CD4-positive, alpha-beta T cell treated with Interleukin-17A for 4 hours (primary cell): Measurements from ENCODE around the gene SMIM22.

ENCODE experiments used
- DNase-seq: peaks from one replicate; pipeline ENCODE4 v3.0.0-alpha.2; 2020; ENCODE audit warnings: mixed read lengths

The SMIM22 gene

DNA sequence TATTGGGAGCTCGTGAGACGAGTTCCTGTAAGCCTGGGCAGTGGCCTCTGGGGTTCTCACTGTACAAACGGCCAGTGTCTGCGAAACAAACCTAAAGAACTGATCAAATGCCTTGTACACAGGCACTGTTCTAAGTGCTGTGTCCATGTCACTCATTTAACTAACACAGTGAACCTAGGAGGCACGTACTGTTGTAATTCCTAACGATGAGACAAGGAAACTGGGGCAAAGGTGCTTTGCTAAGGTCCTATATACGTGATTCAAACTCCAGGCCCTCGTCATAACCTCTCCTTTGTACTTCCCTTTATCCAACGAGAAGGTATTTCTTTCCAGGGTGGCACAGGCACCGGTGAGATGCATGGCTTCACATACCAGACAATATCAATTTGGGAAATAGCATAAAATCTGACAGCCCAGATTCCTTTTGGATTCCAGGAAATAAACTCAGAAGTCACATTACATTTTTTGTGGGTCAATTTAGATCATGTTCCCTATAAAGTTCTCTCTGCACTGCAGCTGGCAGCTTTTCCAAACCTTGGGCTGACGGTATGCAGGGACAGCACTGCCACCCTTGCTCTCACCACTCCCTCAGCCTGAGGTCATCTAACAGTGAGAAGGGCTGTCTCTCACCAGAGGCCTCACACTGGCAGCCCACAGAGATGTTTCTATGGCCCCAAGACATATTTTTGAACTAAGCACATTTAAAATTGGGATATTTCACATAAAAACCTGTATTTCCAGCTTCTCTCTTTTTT is 33.6 kb downstream of the SMIM22 start:
- DNase-seq = no peak

DNA sequence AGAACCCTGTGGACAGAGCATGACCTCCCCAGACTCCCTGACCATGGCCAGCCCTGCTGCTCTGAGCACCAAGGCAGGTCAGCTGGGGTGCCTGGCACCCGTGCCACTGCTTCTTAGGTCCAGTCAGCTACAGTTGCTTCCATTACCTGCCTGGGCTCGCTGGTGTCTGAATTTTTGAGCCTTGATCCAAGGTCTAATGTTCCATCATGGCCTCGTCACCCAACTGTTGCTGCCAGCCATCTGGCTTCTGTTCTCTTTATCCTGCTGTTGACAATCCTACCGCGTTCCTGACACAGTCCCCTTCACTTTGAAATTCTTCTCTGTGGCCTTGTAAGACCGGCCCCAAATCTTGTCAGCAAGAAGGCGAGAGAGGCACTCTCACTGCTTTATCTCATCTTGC is 35.2 kb downstream of the SMIM22 start:
- no peak for DNase-seq

DNA sequence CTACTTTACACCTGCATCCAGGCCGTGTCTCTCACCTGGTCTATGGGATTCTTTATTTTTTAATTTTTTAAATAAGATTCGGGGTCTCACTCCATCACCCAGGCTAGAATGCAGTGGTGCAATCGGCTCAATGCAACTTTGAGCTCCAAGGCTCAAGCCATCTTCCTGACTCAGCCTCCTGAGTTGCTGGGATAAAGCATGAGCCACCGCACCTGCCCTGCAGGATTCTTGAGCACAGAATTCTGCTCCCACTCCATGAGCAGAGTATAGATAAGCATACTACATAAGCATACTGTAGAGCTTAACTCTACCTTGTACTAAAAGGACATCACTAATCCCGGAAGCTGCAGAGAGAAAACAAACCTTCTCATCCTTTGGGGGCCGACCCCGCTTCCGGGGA is 36.4 kb downstream of the SMIM22 start:
- DNase-seq = no peak

DNA sequence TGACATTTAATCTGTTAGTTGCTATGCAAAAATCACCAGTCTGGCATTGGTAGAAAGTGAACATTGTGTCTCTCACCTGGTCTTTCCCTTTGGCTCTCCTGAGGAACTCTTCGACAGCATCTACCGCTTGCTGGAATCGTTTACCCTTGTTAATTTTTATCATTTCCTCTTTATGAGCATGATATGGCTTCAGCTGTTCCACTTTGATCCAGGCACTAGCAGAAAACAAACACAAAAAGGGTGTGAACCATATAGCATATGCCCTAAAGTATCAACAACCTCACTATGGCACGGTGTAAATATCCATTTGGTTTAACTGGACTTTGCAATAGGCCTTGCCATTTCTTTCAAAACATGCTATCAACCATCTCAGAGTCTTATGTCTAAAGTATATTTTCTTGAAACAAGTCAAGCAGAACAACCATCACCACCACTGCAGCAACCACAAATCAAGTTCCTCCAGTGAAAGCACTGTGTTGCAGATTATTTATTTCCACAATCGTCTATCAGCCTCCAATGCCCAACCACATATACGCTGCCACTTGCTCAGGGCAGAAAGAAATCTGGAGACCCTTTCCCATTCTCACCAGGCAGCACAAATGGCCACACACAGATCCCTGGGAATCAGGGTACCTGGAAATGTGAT is 37.7 kb downstream of the SMIM22 start:
- no peak for DNase-seq

DNA sequence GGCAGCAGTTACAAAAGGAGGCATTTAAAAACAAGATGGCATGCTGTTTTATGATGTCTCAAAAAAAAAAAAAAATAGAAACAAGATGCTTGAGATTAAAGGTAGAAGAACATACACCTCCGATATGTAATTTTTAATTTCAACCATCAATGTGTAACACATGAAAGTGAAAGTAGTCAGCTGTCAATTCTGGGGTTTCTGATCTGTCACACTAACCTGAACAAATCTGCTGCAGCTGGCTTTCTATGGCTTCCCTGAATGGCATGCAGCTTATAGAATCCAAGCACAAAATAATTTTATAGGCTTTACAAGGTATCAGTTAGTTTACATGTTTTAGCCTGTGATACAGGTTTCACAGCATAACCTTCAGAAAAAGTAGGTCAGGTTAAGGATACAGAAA is 38.4 kb downstream of the SMIM22 start:
- DNase-seq = no peak

DNA sequence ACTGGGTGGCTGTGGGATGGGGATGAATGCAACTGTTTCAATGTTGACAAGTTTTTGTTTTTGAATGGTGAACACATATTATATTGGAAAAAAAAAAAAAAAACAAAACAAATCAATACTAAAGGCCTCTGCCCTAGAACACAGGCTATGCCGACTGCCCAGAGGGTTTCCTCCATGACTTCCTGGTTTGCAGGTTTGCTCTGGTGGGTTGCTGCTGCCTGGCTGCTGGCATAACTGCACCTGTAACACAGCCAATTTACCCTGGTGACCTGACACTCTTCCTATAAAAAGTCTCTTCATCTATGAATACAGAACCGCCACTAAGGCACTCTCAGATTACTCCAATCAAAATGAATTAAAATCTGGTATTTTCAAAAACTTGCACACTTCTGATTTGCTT is 41.6 kb downstream of the SMIM22 start:
- DNase-seq = no peak

DNA sequence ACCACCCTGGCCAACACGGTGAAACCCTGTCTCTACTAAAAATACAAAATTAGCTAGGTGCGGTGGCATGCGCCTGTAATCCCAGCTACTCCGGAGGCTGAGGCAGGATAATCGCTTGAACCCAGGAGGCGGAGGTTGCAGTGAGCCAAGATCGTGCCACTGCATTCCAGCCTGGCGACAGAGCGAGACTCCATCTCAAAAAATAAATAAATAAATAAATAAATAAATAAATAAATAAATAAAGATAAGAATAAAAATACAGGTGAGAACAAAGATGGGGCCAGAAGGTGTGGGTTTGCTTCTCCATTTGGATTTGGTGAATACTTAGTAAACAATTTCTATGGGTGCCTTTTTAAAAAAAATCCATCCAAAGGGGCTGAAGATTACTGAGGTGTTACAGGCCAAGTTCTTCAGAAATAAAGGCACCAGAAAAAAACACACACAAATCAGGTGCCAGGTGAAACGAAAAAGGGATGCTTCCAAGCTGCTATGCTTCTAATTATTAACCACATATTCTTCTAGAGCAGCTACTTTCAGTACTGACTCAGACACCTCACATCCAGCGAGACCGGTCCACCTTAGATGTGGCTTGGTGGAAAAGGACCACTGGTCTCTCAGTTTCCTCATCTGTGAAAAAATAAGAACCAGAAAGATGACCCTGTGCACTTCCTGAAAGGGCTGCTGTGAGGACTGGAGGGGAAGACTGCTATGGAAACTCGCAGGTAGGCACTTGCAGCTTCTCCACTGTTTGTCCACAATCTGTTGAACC is 42.7 kb downstream of the SMIM22 start:
- no peak for DNase-seq

DNA sequence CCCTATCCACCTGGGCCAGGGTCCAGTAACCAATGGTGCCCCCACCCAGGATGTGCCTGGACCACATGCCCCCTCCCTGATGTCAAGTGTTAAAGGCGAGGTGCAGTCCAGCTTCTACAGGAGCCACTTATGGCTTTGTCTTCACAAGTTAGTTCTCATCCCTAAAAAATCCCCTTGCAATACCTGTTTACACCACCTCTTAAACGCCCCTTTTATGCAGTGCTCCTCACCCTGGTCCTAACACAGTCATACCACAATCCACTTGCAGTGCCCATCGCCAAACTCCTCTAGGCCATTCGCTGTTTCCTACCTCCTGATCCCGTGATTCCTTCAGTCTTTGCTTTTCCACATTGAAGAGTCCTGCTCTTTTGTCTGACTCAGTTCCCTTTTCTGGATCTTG is 44.8 kb downstream of the SMIM22 start:
- DNase-seq = no peak

DNA sequence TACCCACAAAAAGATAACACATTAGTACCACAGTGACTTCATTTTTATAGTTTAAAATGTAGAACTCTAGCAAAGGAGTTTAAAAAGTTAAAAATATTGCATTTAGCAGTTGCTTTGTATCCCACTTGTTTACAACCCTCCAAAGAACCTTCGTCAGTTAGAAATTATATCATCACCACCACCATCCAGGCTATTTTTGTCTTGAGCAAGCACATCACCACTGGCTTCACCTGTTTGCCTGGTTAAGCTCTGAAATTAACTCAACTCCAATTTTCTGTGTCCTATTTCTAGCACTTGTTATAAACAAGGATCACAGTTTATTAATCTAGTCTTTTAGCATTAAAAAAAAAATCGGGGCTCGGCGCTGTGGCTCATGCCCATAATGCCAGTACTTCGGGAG is 45.8 kb downstream of the SMIM22 start:
- DNase-seq = no peak
